ENCODE measurements around the gene SLC38A9. TPM values are rescaled to one million over a fixed set of nuclear protein-coding genes. Genes with fewer than 3 reads are reported as not detected.

Gene SLC38A9
- total RNA-seq, 2 donors from 2014 or later, result 18.7 to 34.2 TPM

- Mint-ChIP-seq H3K27me3 (no peaks in the 10 kb centered on the region), H3K4me3 (no peak overlapping the region), H3K4me1 (ENCODE audit: low read depth in 2 of 2) (no peaks in the 10 kb centered on the region), H3K36me3 (no peaks in the 10 kb centered on the region), H3K9me3 (no peaks in the 10 kb centered on the region), H3K27ac (no peak overlapping the region)
- no peak for DNase-seq (ENCODE audit: low spot score)
- no peak for ATAC-seq
Observed at GRCh38 chr5:55668356-55668755, 43.8 kb downstream of the SLC38A9 start.

- no peaks in the 10 kb centered on the region for H3K36me3 Mint-ChIP-seq
- no peak for ATAC-seq
- no peak for DNase-seq (ENCODE audit: low spot score)
- H3K4me3 Mint-ChIP-seq, result no peak overlapping the region
- H3K4me1 Mint-ChIP-seq (ENCODE audit: low read depth in 2 of 2), result no peaks in the 10 kb centered on the region
- no peaks in the 10 kb centered on the region for H3K27me3 Mint-ChIP-seq
- H3K9me3 Mint-ChIP-seq, result no peaks in the 10 kb centered on the region
- H3K27ac Mint-ChIP-seq, result no peak overlapping the region
Observed at GRCh38 chr5:55667938-55668337, 44.2 kb downstream of the SLC38A9 start.

GRCh38 chr5:55665065-55665464 is 47.1 kb downstream of the SLC38A9 start:
- H3K4me1 Mint-ChIP-seq (ENCODE audit: low read depth in 2 of 2), result no peaks in the 10 kb centered on the region
- H3K4me3 Mint-ChIP-seq, result no peak overlapping the region
- no peak overlapping the region for H3K27ac Mint-ChIP-seq
- no peaks in the 10 kb centered on the region for H3K27me3 Mint-ChIP-seq
- DNase-seq (ENCODE audit: low spot score), result no peak
- H3K9me3 Mint-ChIP-seq, result no peaks in the 10 kb centered on the region
- no peaks in the 10 kb centered on the region for H3K36me3 Mint-ChIP-seq
- ATAC-seq, result no peak

- Mint-ChIP-seq H3K9me3 (no peaks in the 10 kb centered on the region), H3K4me3 (no peak overlapping the region), H3K4me1 (ENCODE audit: low read depth in 2 of 2) (no peaks in the 10 kb centered on the region), H3K36me3 (no peaks in the 10 kb centered on the region), H3K27ac (no peak overlapping the region), H3K27me3 (no peaks in the 10 kb centered on the region)
- ATAC-seq (no peak), DNase-seq (ENCODE audit: low spot score) (no peak)
Observed at GRCh38 chr5:55657443-55657842, 54.7 kb downstream of the SLC38A9 start.

GRCh38 chr5:55650386-55650785 is 61.7 kb downstream of the SLC38A9 start:
- peak overlapping the region in 1 of 2 donors; percentile 25 for H3K27ac Mint-ChIP-seq
- no peak overlapping the region for H3K4me3 Mint-ChIP-seq
- H3K4me1 Mint-ChIP-seq (ENCODE audit: low read depth in 2 of 2), result peaks cover 4 to 9% of the 10 kb centered on the region in 2 donors
- DNase-seq (ENCODE audit: low spot score) (no peak), ATAC-seq (peak in 1 of 2 donors; percentile 66)
- peaks cover 9% of the 10 kb centered on the region for H3K36me3 Mint-ChIP-seq
- no peaks in the 10 kb centered on the region for H3K9me3 Mint-ChIP-seq
- no peaks in the 10 kb centered on the region for H3K27me3 Mint-ChIP-seq

- peak overlapping the region in 1 of 2 donors; percentile 25 for H3K27ac Mint-ChIP-seq
- no peaks in the 10 kb centered on the region for H3K27me3 Mint-ChIP-seq
- ATAC-seq, result no peak
- peaks cover 9% of the 10 kb centered on the region for H3K36me3 Mint-ChIP-seq
- H3K4me3 Mint-ChIP-seq, result no peak overlapping the region
- H3K4me1 Mint-ChIP-seq (ENCODE audit: low read depth in 2 of 2), result peaks cover 4 to 9% of the 10 kb centered on the region in 2 donors
- H3K9me3 Mint-ChIP-seq, result no peaks in the 10 kb centered on the region
- DNase-seq (ENCODE audit: low spot score), result no peak
Observed at GRCh38 chr5:55649963-55650362, 62.2 kb downstream of the SLC38A9 start.

DNA sequence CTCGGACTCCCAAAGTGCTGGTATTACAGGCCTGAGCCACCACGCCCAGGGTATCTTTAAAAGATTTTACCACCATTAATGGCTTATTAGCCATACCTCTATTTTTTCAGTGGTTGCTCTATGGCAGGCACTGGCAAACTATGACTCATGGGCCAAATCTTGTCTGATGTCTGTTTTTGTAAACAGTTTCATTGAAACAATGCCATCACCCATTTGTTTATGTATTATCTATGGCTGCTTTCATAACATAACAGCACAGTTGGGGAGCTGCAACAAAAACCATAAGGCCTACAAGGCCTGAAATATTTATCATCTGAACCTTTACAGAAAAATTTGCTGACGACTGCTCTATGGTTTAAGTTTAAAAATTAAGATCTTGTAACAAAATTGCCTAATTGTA is 66.8 kb downstream of the SLC38A9 start:
- H3K4me3 Mint-ChIP-seq, result no peak overlapping the region
- H3K36me3 Mint-ChIP-seq, result peaks cover 9% of the 10 kb centered on the region
- H3K9me3 Mint-ChIP-seq, result no peaks in the 10 kb centered on the region
- ATAC-seq, result no peak
- H3K27me3 Mint-ChIP-seq, result no peaks in the 10 kb centered on the region
- DNase-seq (ENCODE audit: low spot score), result no peak
- peaks cover 4 to 9% of the 10 kb centered on the region in 2 donors for H3K4me1 Mint-ChIP-seq (ENCODE audit: low read depth in 2 of 2)
- no peak overlapping the region for H3K27ac Mint-ChIP-seq

DNA sequence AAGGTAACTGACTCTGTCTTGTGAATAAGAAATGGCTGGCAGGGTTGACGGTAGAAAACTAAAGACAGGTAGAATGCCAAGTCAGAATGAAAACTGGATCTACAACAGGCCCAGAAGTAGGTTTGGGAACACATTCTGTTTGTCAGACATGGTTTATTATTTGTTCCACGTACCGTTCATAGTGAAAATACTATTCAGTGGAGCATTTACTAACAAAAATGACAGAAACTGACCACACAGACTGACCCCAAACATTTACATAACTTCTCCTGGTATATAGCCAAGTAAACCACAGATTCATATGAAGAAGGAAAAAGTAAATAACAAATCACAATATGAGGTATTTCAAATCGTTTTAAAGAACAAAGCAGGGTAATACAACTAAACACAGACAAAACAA is 73.7 kb downstream of the SLC38A9 start:
- ATAC-seq (no peak), DNase-seq (ENCODE audit: low spot score) (no peak)
- Mint-ChIP-seq H3K4me1 (ENCODE audit: low read depth in 2 of 2) (peaks cover 6% of the 10 kb centered on the region in 2 donors), H3K9me3 (no peaks in the 10 kb centered on the region), H3K4me3 (no peak overlapping the region), H3K27ac (no peak overlapping the region), H3K36me3 (no peaks in the 10 kb centered on the region), H3K27me3 (no peaks in the 10 kb centered on the region)

GRCh38 chr5:55638051-55638450 is 74.1 kb downstream of the SLC38A9 start:
- Mint-ChIP-seq H3K27ac (no peak overlapping the region), H3K9me3 (no peaks in the 10 kb centered on the region), H3K36me3 (no peaks in the 10 kb centered on the region), H3K4me3 (no peak overlapping the region), H3K27me3 (no peaks in the 10 kb centered on the region), H3K4me1 (ENCODE audit: low read depth in 2 of 2) (peaks cover 7% of the 10 kb centered on the region in 2 donors)
- DNase-seq (ENCODE audit: low spot score) (no peak), ATAC-seq (no peak)

DNA sequence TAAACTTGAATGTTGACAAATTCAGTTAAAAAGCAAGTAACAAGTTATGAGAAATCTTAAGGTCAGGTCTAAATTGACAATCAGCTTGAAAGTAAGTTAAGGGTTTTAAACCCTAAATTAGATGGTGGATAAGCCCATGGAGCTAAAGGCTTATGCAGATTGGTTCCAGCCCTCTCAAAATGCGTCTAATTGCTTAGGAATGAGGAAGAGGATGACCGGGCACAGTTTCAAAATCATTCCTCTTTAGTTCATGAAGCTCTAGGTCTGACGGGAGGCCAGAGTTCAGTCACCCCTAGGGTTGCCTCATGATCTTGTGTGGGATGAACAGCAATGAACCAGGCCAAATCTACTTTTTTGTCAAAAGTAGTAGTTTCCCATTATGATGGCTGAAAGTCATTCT is 75.4 kb downstream of the SLC38A9 start:
- peaks cover 7% of the 10 kb centered on the region in 2 donors for H3K4me1 Mint-ChIP-seq (ENCODE audit: low read depth in 2 of 2)
- H3K27ac Mint-ChIP-seq, result no peak overlapping the region
- H3K4me3 Mint-ChIP-seq, result no peak overlapping the region
- DNase-seq (ENCODE audit: low spot score) (no peak), ATAC-seq (no peak)
- H3K36me3 Mint-ChIP-seq, result no peaks in the 10 kb centered on the region
- no peaks in the 10 kb centered on the region for H3K27me3 Mint-ChIP-seq
- no peaks in the 10 kb centered on the region for H3K9me3 Mint-ChIP-seq

DNA sequence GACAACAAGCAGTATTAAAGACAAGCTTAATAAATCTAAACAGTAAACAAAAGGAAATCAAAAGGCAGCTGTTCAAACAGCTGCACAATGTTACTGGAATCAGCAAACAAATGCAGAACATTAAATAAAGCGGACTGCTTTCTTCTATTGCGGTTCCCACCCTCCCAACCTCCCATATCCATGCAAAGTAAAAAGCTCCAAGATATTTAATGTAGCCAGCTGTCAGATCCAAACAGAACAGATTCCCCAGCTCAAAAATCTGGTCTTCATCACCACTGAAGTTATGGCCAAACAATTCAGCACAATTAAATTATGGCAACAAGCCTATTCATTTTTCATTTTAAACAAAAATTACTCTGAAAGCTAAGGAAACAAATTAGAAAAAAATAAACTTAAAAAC is 75.9 kb downstream of the SLC38A9 start:
- H3K36me3 Mint-ChIP-seq, result no peaks in the 10 kb centered on the region
- ATAC-seq (no peak), DNase-seq (ENCODE audit: low spot score) (no peak)
- H3K4me1 Mint-ChIP-seq (ENCODE audit: low read depth in 2 of 2), result peaks cover 7% of the 10 kb centered on the region in 2 donors
- no peaks in the 10 kb centered on the region for H3K9me3 Mint-ChIP-seq
- H3K27me3 Mint-ChIP-seq, result no peaks in the 10 kb centered on the region
- H3K27ac Mint-ChIP-seq, result no peak overlapping the region
- no peak overlapping the region for H3K4me3 Mint-ChIP-seq

GRCh38 chr5:55634866-55635265 is 77.3 kb downstream of the SLC38A9 start:
- H3K36me3 Mint-ChIP-seq, result no peaks in the 10 kb centered on the region
- no peak overlapping the region for H3K4me3 Mint-ChIP-seq
- H3K4me1 Mint-ChIP-seq (ENCODE audit: low read depth in 2 of 2), result peaks cover 7% of the 10 kb centered on the region in 2 donors
- no peak for DNase-seq (ENCODE audit: low spot score)
- H3K9me3 Mint-ChIP-seq, result no peaks in the 10 kb centered on the region
- no peaks in the 10 kb centered on the region for H3K27me3 Mint-ChIP-seq
- no peak for ATAC-seq
- no peak overlapping the region for H3K27ac Mint-ChIP-seq

GRCh38 chr5:55634209-55634805 is 77.8 kb downstream of the SLC38A9 start:
- no peaks in the 10 kb centered on the region for H3K27me3 Mint-ChIP-seq
- no peak for ATAC-seq
- H3K9me3 Mint-ChIP-seq, result no peaks in the 10 kb centered on the region
- peaks cover 7% of the 10 kb centered on the region in 2 donors for H3K4me1 Mint-ChIP-seq (ENCODE audit: low read depth in 2 of 2)
- no peaks in the 10 kb centered on the region for H3K36me3 Mint-ChIP-seq
- DNase-seq (ENCODE audit: low spot score), result no peak
- H3K4me3 Mint-ChIP-seq, result no peak overlapping the region
- H3K27ac Mint-ChIP-seq, result peak overlapping the region in 1 of 2 donors; percentile 57

GRCh38 chr5:55633574-55634208 is 78.4 kb downstream of the SLC38A9 start:
- Mint-ChIP-seq H3K4me3 (no peak overlapping the region), H3K27me3 (no peaks in the 10 kb centered on the region), H3K4me1 (ENCODE audit: low read depth in 2 of 2) (peaks cover 7% of the 10 kb centered on the region in 2 donors), H3K9me3 (no peaks in the 10 kb centered on the region), H3K27ac (peak overlapping the region in 1 of 2 donors; percentile 57), H3K36me3 (no peaks in the 10 kb centered on the region)
- DNase-seq (ENCODE audit: low spot score) (no peak), ATAC-seq (no peak)

DNA sequence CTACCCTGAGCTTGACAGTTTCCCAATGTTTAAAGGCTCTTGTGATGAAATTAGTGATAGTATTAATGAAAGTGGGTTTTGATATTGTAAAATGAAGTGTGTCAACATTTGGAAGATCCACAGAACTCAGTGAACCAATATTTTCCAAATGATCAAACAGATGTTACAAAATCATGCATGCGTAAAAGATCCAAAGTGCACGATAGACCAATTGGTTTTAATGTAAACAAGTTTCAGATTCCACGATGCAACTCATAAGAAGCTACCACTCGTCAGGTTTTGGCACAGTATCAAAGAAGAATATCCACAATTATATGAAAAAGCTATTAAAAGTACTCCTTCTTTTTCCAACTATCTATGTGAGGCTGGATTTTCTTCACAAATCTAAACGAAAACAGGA is 82.3 kb downstream of the SLC38A9 start:
- DNase-seq (ENCODE audit: low spot score) (no peak), ATAC-seq (no peak)
- H3K4me1 Mint-ChIP-seq (ENCODE audit: low read depth in 2 of 2), result peaks cover 7% of the 10 kb centered on the region in 2 donors
- no peaks in the 10 kb centered on the region for H3K9me3 Mint-ChIP-seq
- no peaks in the 10 kb centered on the region for H3K36me3 Mint-ChIP-seq
- H3K27ac Mint-ChIP-seq, result no peak overlapping the region
- H3K27me3 Mint-ChIP-seq, result no peaks in the 10 kb centered on the region
- no peak overlapping the region for H3K4me3 Mint-ChIP-seq
